HCT116 (cell line): ENCODE measurements around the gene BTBD9. TPM values are rescaled to one million over a fixed set of nuclear protein-coding genes. Genes with fewer than 3 reads are reported as not detected.

Experiments used
- ATAC-seq: fragments of 200-7000 bp; cut with Tn5 transposase; 2 replicates; pipeline ENCODE4 v1.9.1; 2020; ENCODE audit warnings: mild to moderate bottlenecking, moderate library complexity
- BruUV-seq: library from RNA; stranded (reverse); fragments of 400-500 nt; replicated peaks from 2 replicates; lab custom pipeline; 2021; lab: Mats Ljungman, UMichigan
- CTCF ChIA-PET: fragments of 300-600 bp; sonication (Branson Sonifier 250); formaldehyde crosslinking; loops from one replicate; lab custom pipeline; 2021; ENCODE audit warnings: antibody characterized with exemption; lab: Charles Lee
- POLR2A ChIA-PET: fragments of 300-600, 350-600 bp; sonication (Branson Sonifier 250); formaldehyde crosslinking; loops from one replicate; lab custom pipeline; 2021; ENCODE audit warnings: antibody characterized with exemption; lab: Charles Lee
- RAD21 ChIA-PET, 2 experiments: fragments of 300-600 bp; sonication (Branson Sonifier 250); formaldehyde crosslinking; loops; one replicate each; lab custom pipeline; 2023; ENCODE audit warnings: low total read pairs in 2 of 2; ENCODE audit not compliant: uncharacterized antibody in 2 of 2, unreplicated experiment in 2 of 2, low non-redundant PET in 1 of 2; lab: Charles Lee
- DNase-seq: peaks from one replicate; pipeline ENCODE4 v3.0.0-alpha.2; 2010; ENCODE audit warnings: low read depth, low spot score
- H2AFZ ChIP-seq: fragments of 200-600 bp; shearing (Covaris generic), sonication (generic); 2 replicates; pipeline ENCODE4 v1.6.1; 2017; ENCODE audit warnings: low read depth, mixed run types, mixed read lengths, antibody characterized with exemption, low read length; ENCODE audit not compliant: poor library complexity, severe bottlenecking
- H3K27ac ChIP-seq: 2 replicates; pipeline ENCODE4 v1.5.1; 2012; ENCODE audit warnings: low read depth, low read length
- H3K27me3 ChIP-seq: fragments of 200-600 bp; sonication (generic); 2 replicates; pipeline ENCODE4 v1.6.1; 2016; ENCODE audit warnings: mixed run types, low read length, mixed read lengths; ENCODE audit not compliant: insufficient read depth
- H3K36me3 ChIP-seq, 2 experiments: fragments of 200-500 bp in 1 of 2; fragments of 200-600 bp in 1 of 2; sonication (Bioruptor generic) in 1 of 2; sonication (generic) in 1 of 2; 2 replicates each; pipeline versions ENCODE4 v1.5.1 to v1.6.1; 2014 to 2016; ENCODE audit warnings: low read length in 2 of 2, inconsistent platforms in 1 of 2, mixed read lengths in 1 of 2, mixed run types in 1 of 2; ENCODE audit not compliant: insufficient read depth in 2 of 2, control insufficient read depth in 1 of 2
- H3K4me1 ChIP-seq, 2 experiments: fragments of 200-600 bp in 1 of 2; sonication (generic) in 1 of 2; 2 replicates each; pipeline versions ENCODE4 v1.5.1 to v1.6.1; 2012 to 2017; ENCODE audit warnings: low read length in 2 of 2, inconsistent platforms in 1 of 2, mild to moderate bottlenecking in 1 of 2, mixed read lengths in 1 of 2, mixed run types in 1 of 2, moderate library complexity in 1 of 2; ENCODE audit not compliant: insufficient read depth in 2 of 2, control insufficient read depth in 1 of 2
- H3K4me2 ChIP-seq: fragments of 200-600 bp; sonication (generic); 2 replicates; pipeline ENCODE4 v1.6.1; 2017; ENCODE audit warnings: mixed run types, low read length, mixed read lengths
- H3K4me3 ChIP-seq, 2 experiments: fragments of 200-600 bp in 1 of 2; sonication (generic) in 1 of 2; replicated peaks in 1 of 2; 2 replicates each; pipeline ENCODE4 v1.5.1; 2011 to 2016; ENCODE audit warnings: low read length in 2 of 2, control low read depth in 1 of 2, low read depth in 1 of 2, mild to moderate bottlenecking in 1 of 2, mixed read lengths in 1 of 2, mixed run types in 1 of 2
- H3K79me2 ChIP-seq: fragments of 200-600 bp; sonication (generic); 2 replicates; pipeline ENCODE4 v1.6.1; 2017; ENCODE audit warnings: mild to moderate bottlenecking, mixed run types, low read length, moderate library complexity, mixed read lengths; ENCODE audit not compliant: insufficient read depth
- H3K9ac ChIP-seq: fragments of 200-600 bp; sonication (generic); 2 replicates; pipeline ENCODE4 v1.6.1; 2016; ENCODE audit warnings: low read length, mixed read lengths
- H3K9me2 ChIP-seq: fragments of 200-600 bp; sonication (generic), shearing (Covaris generic); 2 replicates; pipeline ENCODE4 v1.6.1; 2017; ENCODE audit warnings: mixed run types, mild to moderate bottlenecking, moderate library complexity; ENCODE audit not compliant: insufficient read depth
- H3K9me3 ChIP-seq, 2 experiments: fragments of 200-500 bp in 1 of 2; fragments of 200-600 bp in 1 of 2; sonication (Bioruptor generic) in 1 of 2; sonication (generic) in 1 of 2; 2 replicates each; pipeline ENCODE4 v1.6.1; 2014 to 2017; ENCODE audit warnings: low read length in 2 of 2, mixed read lengths in 2 of 2, inconsistent platforms in 1 of 2, low read depth in 1 of 2, mild to moderate bottlenecking in 1 of 2, mixed run types in 1 of 2, moderate library complexity in 1 of 2; ENCODE audit not compliant: control insufficient read depth in 1 of 2, insufficient read depth in 1 of 2
- H4K20me1 ChIP-seq: fragments of 200-600 bp; sonication (generic), shearing (Covaris generic); 2 replicates; pipeline ENCODE4 v1.6.1; 2017; ENCODE audit warnings: mixed run types, mild to moderate bottlenecking, moderate library complexity; ENCODE audit not compliant: insufficient read depth
- CBX3 ChIP-seq: IDR thresholded peaks from 2 replicates; pipeline ENCODE4 v1.6.1; 2012; ENCODE audit warnings: low read depth
- CEBPB ChIP-seq: IDR thresholded peaks from 2 replicates; pipeline ENCODE4 v1.6.1; 2012; ENCODE audit warnings: low read depth
- ELF1 ChIP-seq: IDR thresholded peaks from 2 replicates; pipeline ENCODE4 v1.6.1; 2012; ENCODE audit warnings: low read depth, borderline replicate concordance
- EZH2phosphoT487 ChIP-seq: fragments of 200-600 bp; IDR thresholded peaks from 2 replicates; pipeline ENCODE4 v1.6.1; 2018; ENCODE audit warnings: antibody characterized with exemption, borderline replicate concordance
- POLR2A ChIP-seq: IDR thresholded peaks from 2 replicates; pipeline ENCODE4 v1.7.0; 2011; ENCODE audit warnings: borderline replicate concordance; ENCODE audit not compliant: insufficient read depth, insufficient read length; ENCODE audit errors: extremely low read depth
- TCF7L2 ChIP-seq: IDR thresholded peaks from 2 replicates; pipeline ENCODE4 v1.7.0; 2011; ENCODE audit warnings: borderline replicate concordance, inconsistent platforms; ENCODE audit not compliant: insufficient read depth, insufficient read length; ENCODE audit errors: extremely low read depth
- ZFX ChIP-seq: fragments of 450-650 bp; IDR thresholded peaks from 2 replicates; pipeline ENCODE4 v1.6.1; 2017
- intact Hi-C: fragments of 100-400 bp; cut with micrococcal nuclease; formaldehyde crosslinking; loops from 2 replicates; pipeline ENCODE4 v1.10.0; 2022
- total RNA-seq: library from RNA; stranded (reverse); gene quantifications from one replicate; pipeline ENCODE4 v1.2.1, GENCODE V29; 2021; ENCODE audit not compliant: unreplicated experiment
- TF ChIP-seq, protein P1 (sequence below): IDR thresholded peaks from 2 replicates; pipeline ENCODE4 v1.6.1; 2012
- TF ChIP-seq, protein P2 (sequence below): IDR thresholded peaks from 2 replicates; pipeline ENCODE4 v1.6.1; 2011; ENCODE audit warnings: mild to moderate bottlenecking, low read length, moderate library complexity; ENCODE audit not compliant: insufficient replicate concordance; ENCODE audit errors: extremely low read depth
- TF ChIP-seq, protein P3 (sequence below): IDR thresholded peaks from 2 replicates; pipeline ENCODE4 v1.6.1; 2012; ENCODE audit warnings: low read depth

BTBD9 gene
- total RNA-seq, 1 experiment from 2014 or later, result 10.9 TPM

DNA sequence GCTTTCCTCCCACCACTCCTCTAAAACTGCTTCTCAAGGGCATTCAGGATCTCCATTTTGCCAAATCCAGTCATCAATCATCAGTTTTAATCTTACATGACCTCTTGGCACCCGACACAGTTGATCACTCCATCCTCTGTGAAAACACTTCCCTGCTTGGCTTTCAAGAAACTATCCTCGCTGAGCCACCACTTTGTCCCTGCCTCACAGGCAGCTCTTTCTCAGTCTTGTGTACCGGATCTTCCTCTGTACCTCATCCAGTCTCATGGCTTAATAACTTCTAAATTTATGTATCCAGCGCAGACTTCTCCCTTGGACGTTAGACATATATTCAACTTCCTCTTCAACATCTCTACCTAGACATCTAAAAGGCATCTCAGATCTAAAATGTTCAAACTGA lies 89.9 kb downstream of the BTBD9 start:
- H3K36me3 ChIP-seq, result no peaks in the 10 kb centered on the region
- H3K79me2 ChIP-seq, result no peaks in the 10 kb centered on the region
- intact Hi-C loops, result no loop called here
- no peaks in the 10 kb centered on the region for H3K9me2 ChIP-seq
- H3K4me2 ChIP-seq, result no peak overlapping the region
- no peaks in the 10 kb centered on the region for H3K27me3 ChIP-seq
- H4K20me1 ChIP-seq, result no peaks in the 10 kb centered on the region
- POLR2A ChIA-PET, result no interaction called here
- H3K4me3 ChIP-seq, result no peak overlapping the region
- H2AFZ ChIP-seq, result no peak overlapping the region
- ATAC-seq (no peak), DNase-seq (no peak)
- peaks cover 0 to 4% of the 10 kb centered on the region in 2 experiments; a peak in 2 of 4 replicates for H3K4me1 ChIP-seq
- no peak overlapping the region for H3K27ac ChIP-seq
- no peaks in the 10 kb centered on the region for H3K9me3 ChIP-seq
- BruUV-seq, result no TSS peak
- RAD21 ChIA-PET, result no interaction called here
- CTCF ChIA-PET, result no interaction called here
- H3K9ac ChIP-seq, result no peak overlapping the region
- TF ChIP-seq CBX3 (no peak), ELF1 (no peak), TCF7L2 (no peak), ZFX (no peak), CEBPB (no peak), EZH2phosphoT487 (no peak), POLR2A (no peak)
- TF ChIP-seq, protein P1, sequence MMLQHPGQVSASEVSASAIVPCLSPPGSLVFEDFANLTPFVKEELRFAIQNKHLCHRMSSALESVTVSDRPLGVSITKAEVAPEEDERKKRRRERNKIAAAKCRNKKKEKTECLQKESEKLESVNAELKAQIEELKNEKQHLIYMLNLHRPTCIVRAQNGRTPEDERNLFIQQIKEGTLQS, result no peak
- TF ChIP-seq, protein P2, sequence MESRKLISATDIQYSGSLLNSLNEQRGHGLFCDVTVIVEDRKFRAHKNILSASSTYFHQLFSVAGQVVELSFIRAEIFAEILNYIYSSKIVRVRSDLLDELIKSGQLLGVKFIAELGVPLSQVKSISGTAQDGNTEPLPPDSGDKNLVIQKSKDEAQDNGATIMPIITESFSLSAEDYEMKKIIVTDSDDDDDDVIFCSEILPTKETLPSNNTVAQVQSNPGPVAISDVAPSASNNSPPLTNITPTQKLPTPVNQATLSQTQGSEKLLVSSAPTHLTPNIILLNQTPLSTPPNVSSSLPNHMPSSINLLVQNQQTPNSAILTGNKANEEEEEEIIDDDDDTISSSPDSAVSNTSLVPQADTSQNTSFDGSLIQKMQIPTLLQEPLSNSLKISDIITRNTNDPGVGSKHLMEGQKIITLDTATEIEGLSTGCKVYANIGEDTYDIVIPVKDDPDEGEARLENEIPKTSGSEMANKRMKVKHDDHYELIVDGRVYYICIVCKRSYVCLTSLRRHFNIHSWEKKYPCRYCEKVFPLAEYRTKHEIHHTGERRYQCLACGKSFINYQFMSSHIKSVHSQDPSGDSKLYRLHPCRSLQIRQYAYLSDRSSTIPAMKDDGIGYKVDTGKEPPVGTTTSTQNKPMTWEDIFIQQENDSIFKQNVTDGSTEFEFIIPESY, result no peak
- TF ChIP-seq, protein P3, sequence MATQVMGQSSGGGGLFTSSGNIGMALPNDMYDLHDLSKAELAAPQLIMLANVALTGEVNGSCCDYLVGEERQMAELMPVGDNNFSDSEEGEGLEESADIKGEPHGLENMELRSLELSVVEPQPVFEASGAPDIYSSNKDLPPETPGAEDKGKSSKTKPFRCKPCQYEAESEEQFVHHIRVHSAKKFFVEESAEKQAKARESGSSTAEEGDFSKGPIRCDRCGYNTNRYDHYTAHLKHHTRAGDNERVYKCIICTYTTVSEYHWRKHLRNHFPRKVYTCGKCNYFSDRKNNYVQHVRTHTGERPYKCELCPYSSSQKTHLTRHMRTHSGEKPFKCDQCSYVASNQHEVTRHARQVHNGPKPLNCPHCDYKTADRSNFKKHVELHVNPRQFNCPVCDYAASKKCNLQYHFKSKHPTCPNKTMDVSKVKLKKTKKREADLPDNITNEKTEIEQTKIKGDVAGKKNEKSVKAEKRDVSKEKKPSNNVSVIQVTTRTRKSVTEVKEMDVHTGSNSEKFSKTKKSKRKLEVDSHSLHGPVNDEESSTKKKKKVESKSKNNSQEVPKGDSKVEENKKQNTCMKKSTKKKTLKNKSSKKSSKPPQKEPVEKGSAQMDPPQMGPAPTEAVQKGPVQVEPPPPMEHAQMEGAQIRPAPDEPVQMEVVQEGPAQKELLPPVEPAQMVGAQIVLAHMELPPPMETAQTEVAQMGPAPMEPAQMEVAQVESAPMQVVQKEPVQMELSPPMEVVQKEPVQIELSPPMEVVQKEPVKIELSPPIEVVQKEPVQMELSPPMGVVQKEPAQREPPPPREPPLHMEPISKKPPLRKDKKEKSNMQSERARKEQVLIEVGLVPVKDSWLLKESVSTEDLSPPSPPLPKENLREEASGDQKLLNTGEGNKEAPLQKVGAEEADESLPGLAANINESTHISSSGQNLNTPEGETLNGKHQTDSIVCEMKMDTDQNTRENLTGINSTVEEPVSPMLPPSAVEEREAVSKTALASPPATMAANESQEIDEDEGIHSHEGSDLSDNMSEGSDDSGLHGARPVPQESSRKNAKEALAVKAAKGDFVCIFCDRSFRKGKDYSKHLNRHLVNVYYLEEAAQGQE, result no peak
